DOHH2 (cell line): ENCODE results near the gene PRKAG1.

Experiments used
- H3F3A ChIP-seq: fragments of 200-600 bp; sonication (generic), shearing (Covaris generic); 2 replicates; pipeline ENCODE4 v1.6.0; 2016; ENCODE audit warnings: antibody characterized with exemption, mild to moderate bottlenecking; ENCODE audit not compliant: control insufficient read depth, insufficient read depth
- H3K27ac ChIP-seq: fragments of 200-600 bp; sonication (generic); 2 replicates; pipeline ENCODE4 v1.5.1; 2014; ENCODE audit warnings: low read depth, mild to moderate bottlenecking, low read length, moderate library complexity
- H3K27me3 ChIP-seq: fragments of 200-600 bp; sonication (generic); 2 replicates; pipeline ENCODE4 v1.6.1; 2014; ENCODE audit warnings: mild to moderate bottlenecking, low read length, mixed read lengths; ENCODE audit not compliant: control insufficient read depth
- H3K36me3 ChIP-seq: fragments of 200-600 bp; sonication (generic); 2 replicates; pipeline ENCODE4 v1.6.1; 2014; ENCODE audit warnings: mild to moderate bottlenecking, low read length, moderate library complexity, mixed read lengths; ENCODE audit not compliant: control insufficient read depth
- H3K4me1 ChIP-seq: fragments of 200-600 bp; sonication (generic); 2 replicates; pipeline ENCODE4 v1.6.1; 2014; ENCODE audit warnings: mild to moderate bottlenecking, low read length, mixed read lengths; ENCODE audit not compliant: control insufficient read depth
- H3K4me2 ChIP-seq: fragments of 200-600 bp; sonication (generic); 2 replicates; pipeline ENCODE4 v1.6.0; 2014; ENCODE audit warnings: mild to moderate bottlenecking, low read length, moderate library complexity
- H3K4me3 ChIP-seq: fragments of 200-600 bp; sonication (generic); 2 replicates; pipeline ENCODE4 v1.5.1; 2014; ENCODE audit warnings: mild to moderate bottlenecking, low read length, mixed read lengths
- H3K79me2 ChIP-seq: fragments of 200-600 bp; sonication (generic); 2 replicates; pipeline ENCODE4 v1.6.1; 2014; ENCODE audit warnings: mild to moderate bottlenecking, low read length, mixed read lengths; ENCODE audit not compliant: control insufficient read depth
- H3K9me2 ChIP-seq: fragments of 200-600 bp; sonication (generic); replicated peaks from 2 replicates; pipeline ENCODE4 v1.6.1; 2014; ENCODE audit warnings: mild to moderate bottlenecking, low read length, mixed read lengths; ENCODE audit not compliant: control insufficient read depth
- H3K9me3 ChIP-seq: fragments of 200-600 bp; sonication (generic); 2 replicates; pipeline ENCODE4 v1.6.1; 2014; ENCODE audit warnings: antibody characterized with exemption, low read length, mixed read lengths; ENCODE audit not compliant: control insufficient read depth, insufficient read depth
- H4K20me1 ChIP-seq: fragments of 200-600 bp; sonication (generic); 2 replicates; pipeline ENCODE4 v1.6.0; 2014; ENCODE audit warnings: low read depth, mild to moderate bottlenecking, antibody characterized with exemption, low read length, moderate library complexity; ENCODE audit not compliant: control insufficient read depth, insufficient read depth
- EZH2phosphoT487 ChIP-seq: fragments of 200-600 bp; sonication (generic); IDR thresholded peaks from 2 replicates; pipeline ENCODE4 v1.6.1; 2017; ENCODE audit warnings: borderline replicate concordance, mild to moderate bottlenecking, antibody characterized with exemption, low read length, moderate library complexity, mixed read lengths
- TF ChIP-seq, protein P1 (sequence below): fragments of 200-600 bp; sonication (generic); IDR thresholded peaks from one replicate; pipeline ENCODE4 v1.5.1; 2014; ENCODE audit warnings: antibody characterized with exemption, mild to moderate bottlenecking, low read depth, low read length; ENCODE audit not compliant: poor library complexity, severe bottlenecking

The PRKAG1 gene

DNA sequence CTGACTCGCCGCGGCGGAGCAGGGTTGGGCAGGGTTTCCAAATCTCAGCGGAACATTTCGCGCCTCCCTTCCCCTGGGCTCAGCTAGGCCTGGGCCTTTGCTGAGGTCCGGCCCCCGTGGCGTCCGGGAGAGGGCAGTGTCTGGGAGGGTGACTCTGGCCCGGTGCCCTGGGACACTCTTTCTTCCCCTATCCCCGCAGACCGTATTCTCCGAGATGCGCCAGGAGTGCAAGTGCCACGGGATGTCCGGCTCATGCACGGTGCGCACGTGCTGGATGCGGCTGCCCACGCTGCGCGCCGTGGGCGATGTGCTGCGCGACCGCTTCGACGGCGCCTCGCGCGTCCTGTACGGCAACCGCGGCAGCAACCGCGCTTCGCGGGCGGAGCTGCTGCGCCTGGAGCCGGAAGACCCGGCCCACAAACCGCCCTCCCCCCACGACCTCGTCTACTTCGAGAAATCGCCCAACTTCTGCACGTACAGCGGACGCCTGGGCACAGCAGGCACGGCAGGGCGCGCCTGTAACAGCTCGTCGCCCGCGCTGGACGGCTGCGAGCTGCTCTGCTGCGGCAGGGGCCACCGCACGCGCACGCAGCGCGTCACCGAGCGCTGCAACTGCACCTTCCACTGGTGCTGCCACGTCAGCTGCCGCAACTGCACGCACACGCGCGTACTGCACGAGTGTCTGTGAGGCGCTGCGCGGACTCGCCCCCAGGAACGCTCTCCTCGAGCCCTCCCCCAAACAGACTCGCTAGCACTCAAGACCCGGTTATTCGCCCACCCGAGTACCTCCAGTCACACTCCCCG is 37.4 kb downstream of the PRKAG1 start:
- H3K4me1 ChIP-seq, result peaks cover 41% of the 10 kb centered on the region
- no peaks in the 10 kb centered on the region for H3F3A ChIP-seq
- H3K36me3 ChIP-seq, result no peaks in the 10 kb centered on the region
- H4K20me1 ChIP-seq, result no peaks in the 10 kb centered on the region
- H3K4me3 ChIP-seq, result peak overlapping the region; percentile 58
- no peaks in the 10 kb centered on the region for H3K9me2 ChIP-seq
- peak overlapping the region; percentile 65 for H3K4me2 ChIP-seq
- H3K27me3 ChIP-seq, result peaks cover 91% of the 10 kb centered on the region
- TF ChIP-seq EZH2phosphoT487, result no peak
- TF ChIP-seq, protein P1, sequence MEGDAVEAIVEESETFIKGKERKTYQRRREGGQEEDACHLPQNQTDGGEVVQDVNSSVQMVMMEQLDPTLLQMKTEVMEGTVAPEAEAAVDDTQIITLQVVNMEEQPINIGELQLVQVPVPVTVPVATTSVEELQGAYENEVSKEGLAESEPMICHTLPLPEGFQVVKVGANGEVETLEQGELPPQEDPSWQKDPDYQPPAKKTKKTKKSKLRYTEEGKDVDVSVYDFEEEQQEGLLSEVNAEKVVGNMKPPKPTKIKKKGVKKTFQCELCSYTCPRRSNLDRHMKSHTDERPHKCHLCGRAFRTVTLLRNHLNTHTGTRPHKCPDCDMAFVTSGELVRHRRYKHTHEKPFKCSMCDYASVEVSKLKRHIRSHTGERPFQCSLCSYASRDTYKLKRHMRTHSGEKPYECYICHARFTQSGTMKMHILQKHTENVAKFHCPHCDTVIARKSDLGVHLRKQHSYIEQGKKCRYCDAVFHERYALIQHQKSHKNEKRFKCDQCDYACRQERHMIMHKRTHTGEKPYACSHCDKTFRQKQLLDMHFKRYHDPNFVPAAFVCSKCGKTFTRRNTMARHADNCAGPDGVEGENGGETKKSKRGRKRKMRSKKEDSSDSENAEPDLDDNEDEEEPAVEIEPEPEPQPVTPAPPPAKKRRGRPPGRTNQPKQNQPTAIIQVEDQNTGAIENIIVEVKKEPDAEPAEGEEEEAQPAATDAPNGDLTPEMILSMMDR, result no peak
- H3K27ac ChIP-seq, result no peak overlapping the region
- no peaks in the 10 kb centered on the region for H3K9me3 ChIP-seq
- H3K79me2 ChIP-seq, result no peaks in the 10 kb centered on the region

DNA sequence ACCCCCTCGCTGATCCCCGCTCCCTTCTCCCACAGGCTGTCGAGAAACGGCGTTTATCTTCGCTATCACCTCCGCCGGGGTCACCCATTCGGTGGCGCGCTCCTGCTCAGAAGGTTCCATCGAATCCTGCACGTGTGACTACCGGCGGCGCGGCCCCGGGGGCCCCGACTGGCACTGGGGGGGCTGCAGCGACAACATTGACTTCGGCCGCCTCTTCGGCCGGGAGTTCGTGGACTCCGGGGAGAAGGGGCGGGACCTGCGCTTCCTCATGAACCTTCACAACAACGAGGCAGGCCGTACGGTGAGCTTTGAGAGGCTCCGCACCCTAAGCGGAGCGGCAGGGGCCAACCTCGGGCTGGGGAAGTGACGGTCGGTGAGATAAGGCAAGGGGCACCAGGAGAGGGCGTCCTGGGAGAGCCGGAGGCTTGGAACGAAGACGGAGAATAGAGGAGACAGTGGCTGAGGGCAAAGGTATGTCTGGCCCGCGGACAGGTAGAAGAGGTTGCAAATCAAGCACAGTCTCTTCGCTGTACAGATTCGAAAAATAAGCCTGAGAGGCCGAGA is 38.1 kb downstream of the PRKAG1 start:
- no peaks in the 10 kb centered on the region for H3K79me2 ChIP-seq
- no peaks in the 10 kb centered on the region for H3F3A ChIP-seq
- TF ChIP-seq EZH2phosphoT487, result no peak; the same call in 1 of the 2 replicates
- TF ChIP-seq, protein P1, result peak; percentile 34
- peaks cover 85% of the 10 kb centered on the region for H3K27me3 ChIP-seq
- no peak overlapping the region for H3K27ac ChIP-seq
- no peaks in the 10 kb centered on the region for H3K9me2 ChIP-seq
- H3K4me1 ChIP-seq, result peaks cover 41% of the 10 kb centered on the region
- H3K4me3 ChIP-seq, result peak overlapping the region; percentile 58
- no peaks in the 10 kb centered on the region for H4K20me1 ChIP-seq
- peak overlapping the region; percentile 65 for H3K4me2 ChIP-seq
- H3K9me3 ChIP-seq, result no peaks in the 10 kb centered on the region
- no peaks in the 10 kb centered on the region for H3K36me3 ChIP-seq

DNA sequence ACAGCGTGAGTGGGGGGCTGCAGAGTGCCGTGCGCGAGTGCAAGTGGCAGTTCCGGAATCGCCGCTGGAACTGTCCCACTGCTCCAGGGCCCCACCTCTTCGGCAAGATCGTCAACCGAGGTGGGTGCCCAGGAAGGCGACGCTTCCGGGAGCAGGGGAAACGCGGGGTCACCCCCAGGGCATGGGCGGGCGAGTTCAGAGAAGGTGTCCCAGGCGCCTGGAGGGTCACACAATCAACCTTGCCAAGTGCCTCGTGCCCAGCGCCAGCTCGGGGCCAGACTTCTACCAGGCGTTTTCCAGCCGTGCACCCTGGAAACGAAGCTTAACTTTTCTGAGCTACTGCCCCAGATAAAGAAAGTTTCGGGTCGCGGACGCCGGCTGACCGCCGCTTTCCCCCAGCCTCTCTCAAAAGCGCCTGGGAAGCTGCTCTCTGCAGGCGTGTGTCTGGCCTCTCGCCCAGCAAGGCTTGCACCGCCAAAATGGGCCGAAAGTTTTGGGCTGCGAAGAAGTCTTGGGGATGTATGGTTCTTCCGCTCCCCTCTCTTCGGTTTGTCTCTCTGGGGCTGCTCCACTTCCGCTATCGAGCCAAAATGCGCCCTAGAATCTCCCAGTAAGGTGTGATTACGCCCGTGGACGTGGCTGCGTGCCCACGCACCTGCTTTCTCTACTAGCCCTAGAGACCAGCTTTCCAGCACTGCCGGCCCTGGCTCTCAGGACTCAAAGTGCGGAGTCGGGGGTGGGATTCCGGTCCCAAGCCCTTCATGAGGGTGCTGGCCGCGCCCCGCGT is 38.8 kb downstream of the PRKAG1 start:
- Histone ChIP-seq H3K4me2 (peak overlapping the region; percentile 65), H3K9me3 (no peaks in the 10 kb centered on the region), H3K4me3 (peak overlapping the region; percentile 58), H4K20me1 (no peaks in the 10 kb centered on the region), H3F3A (no peaks in the 10 kb centered on the region), H3K79me2 (no peaks in the 10 kb centered on the region), H3K27me3 (peaks cover 78% of the 10 kb centered on the region), H3K9me2 (no peaks in the 10 kb centered on the region), H3K4me1 (peaks cover 41% of the 10 kb centered on the region), H3K27ac (no peak overlapping the region), H3K36me3 (no peaks in the 10 kb centered on the region)
- peak; percentile 62; the same call in 1 of the 2 replicates for TF ChIP-seq EZH2phosphoT487
- TF ChIP-seq, protein P1, result no peak
